Embryonic facial prominence (tissue), 1 donor: Measurements from ENCODE around the gene PIEZO2.

Experiments
- DNase-seq: peaks from one replicate; pipeline ENCODE4 v3.0.0-alpha.2; 2016; ENCODE audit errors: extremely low spot score

Gene PIEZO2

DNA sequence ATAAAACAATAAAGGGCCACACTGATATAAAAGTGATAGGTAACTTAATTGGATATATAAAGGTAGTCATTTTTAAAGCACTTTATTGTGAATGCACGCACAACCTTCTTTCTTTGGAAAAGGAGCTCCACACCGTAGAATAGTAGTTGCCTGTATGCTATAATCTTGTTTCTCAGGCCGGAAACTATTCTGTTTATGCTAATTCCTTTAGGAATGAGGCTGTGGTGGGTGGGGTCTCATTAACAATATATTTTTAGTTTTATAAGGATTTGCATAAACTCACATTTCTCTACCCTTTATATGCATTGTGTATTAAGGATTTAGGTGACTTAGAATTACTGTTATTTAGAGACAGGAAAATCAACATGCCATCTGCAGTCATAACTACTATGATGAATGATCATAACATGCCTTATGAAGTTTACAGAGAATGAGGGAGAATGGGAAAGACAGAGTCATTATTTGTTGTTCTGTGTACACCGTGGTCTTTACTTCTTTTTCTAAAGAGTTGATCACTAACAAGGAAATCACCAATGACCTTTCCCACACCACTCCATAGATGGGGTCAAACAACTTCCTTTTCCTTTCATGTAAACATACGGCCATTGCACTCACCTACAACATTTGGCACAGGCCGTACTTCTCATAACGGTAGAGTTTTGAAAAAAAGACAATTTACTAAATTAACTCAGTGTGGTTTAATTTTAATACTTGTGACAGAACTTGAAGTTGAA lies 84.5 kb downstream of the PIEZO2 start:
- no peak for DNase-seq

DNA sequence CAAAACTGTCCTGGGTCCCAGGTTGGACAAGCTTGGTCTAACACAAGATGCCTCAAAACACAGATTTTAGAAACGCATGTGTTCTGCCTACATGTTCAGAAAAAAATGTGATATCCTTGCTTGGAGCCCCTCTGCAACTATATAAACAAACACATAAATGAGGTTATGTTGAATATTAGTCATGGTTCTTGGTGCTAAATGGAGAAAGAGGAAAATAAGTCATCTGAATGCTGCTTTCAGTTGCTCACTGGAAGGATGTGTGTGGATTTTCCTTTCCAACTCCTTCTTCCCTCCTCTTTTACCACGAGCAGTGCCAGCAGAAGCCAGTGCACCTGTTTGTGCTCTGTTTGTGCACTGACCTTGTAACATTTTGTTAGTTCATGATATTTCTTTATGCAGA lies 85.3 kb downstream of the PIEZO2 start:
- no peak for DNase-seq

DNA sequence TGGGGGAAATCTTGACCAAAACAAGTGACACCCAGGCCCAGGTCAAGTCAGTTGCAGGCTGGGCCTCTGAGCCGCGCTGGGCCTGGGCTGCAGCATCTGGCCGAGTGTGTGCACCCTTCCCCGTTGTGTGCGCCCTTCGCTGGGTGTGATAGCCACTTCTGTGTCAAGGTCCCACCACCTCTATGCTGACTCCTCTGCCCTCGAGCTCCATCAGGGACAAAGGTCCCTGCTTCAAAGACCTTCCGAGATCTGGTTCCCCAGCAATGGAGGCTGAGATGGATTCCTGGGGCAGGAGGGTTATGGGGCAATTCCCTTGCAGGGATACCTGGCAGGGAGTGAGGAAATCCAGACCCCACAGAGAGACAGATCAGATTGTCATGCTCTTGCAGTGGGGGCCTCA lies 93.6 kb downstream of the PIEZO2 start:
- no peak for DNase-seq

DNA sequence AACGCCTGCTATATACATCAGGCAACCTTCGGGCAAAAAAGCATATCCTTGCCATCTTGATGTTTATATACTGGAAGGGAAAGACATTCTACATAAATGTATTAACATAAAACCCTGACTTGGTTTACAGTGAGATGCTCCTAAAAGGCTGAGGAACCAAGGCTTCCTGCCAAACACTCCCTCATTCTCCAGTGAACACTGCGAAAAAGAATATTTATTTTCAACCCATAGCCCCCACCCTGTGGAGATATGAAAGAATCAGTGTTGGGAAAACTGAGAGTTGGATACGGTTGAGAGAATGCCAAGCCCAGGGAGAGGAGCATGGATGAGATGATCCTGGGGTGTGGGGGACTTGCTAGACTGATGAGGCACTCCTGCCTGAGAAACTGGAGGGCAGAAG lies 94.9 kb downstream of the PIEZO2 start:
- DNase-seq = no peak

DNA sequence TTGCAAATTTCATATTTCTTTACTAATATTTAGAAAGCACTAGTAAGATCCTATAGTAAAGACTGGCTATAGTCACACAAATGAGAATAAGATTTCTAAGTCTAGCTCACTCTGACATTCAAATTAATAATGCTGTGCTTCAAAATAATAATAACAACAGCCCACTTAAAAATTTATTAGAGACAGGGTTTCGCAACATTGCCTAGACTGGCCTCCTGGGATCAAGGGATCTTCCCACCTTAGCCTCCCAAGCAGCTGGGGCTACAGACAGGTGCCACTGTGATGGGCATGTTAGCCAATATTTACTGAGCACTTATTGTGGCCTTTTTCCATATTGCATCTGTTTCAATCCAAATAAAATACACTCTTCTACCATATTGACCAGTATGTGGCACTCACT lies 96.1 kb downstream of the PIEZO2 start:
- no peak for DNase-seq

DNA sequence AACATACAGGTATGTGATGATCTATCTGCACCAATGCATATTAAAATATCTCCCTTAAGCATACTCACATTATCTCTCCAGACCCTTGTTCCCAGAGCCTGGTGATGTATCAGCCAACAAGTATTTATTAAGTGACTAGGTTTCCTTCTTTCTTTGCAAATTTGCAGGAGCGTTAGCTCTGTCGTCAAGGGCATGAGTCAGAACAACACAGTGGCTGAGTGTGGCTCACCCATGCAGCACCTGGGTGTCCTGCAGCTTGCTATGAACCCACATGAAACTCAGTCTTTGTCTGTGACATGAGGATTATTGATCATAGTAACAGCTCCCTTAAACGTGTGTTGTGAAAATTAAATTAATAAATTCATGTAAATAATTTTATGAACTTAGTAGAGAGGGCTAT lies 96.6 kb downstream of the PIEZO2 start:
- DNase-seq = no peak

DNA sequence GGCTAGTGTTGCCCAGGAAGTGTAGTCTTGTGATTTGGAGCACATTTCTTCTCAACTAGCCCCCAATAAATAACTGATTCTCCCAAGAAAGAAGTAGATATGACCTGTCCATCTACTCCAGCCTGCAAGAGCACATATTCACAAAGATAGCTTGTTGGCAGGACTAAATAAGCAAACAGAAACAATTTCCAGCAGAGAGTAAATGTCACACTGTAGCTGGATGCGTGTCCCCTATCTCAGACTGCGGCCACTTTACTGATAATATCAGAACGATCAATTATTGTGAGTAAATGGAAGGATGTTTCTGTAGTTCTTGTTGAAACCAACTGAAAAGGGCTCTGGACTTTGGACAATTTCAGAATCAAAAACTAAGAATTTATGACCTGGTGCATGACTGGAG lies 97.9 kb downstream of the PIEZO2 start:
- DNase-seq = no peak

DNA sequence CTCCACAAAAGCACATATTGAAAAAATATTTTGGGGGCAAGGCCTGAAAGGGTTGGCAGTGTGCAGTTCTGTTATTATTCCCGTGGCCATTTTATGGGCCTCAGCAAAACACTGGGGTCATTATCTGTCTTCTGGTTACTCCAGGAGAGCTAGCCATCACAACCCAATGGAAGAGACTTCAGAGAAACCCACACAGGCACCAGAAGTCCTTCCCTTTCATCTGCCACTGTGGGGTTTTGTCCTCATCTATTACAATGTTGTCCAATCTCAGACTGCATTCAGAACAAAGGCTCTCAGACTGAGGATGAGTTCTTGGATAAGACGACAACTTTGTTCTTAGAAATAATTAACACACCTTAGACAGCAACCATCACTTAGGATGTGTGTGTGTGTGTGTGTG lies 98.4 kb downstream of the PIEZO2 start:
- DNase-seq = no peak

DNA sequence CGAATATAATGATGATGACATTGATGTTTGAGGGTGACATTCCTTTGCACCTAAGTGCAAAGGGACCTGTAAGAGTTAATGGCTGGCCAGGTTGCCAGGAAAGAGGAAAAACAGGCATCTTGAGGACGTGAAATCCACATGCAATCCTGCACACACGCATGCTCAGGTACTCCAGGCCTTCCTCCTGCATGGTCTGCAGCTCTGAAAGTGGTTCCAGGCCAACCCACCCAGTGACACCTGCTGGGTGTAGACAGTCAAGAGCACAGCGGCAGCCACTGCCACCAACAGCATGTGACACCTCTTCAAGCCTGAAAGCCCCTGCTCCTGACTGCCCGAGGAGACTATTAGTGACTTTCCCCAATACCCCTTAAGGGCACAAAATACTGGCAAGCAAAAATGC lies 101.6 kb downstream of the PIEZO2 start:
- no peak for DNase-seq

DNA sequence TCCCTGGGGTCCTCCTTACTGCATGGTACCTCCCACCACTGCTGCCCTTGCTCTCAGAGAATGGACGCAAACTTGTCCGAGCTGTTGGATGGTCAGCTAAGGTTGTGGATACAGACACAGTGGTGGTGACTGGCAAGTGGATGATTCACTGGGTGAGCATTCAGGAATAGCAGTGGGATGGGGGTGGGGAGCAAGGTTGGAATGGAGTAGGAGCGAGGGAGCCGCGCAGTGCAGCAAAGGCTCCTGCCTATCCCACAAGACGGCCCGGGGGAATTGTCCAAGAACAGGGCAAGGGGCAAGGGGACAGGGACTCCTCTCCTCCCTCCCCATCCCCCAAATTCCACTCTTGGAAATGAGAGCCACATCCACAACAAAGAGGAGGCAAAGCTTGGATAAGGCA lies 102.2 kb downstream of the PIEZO2 start:
- no peak for DNase-seq

DNA sequence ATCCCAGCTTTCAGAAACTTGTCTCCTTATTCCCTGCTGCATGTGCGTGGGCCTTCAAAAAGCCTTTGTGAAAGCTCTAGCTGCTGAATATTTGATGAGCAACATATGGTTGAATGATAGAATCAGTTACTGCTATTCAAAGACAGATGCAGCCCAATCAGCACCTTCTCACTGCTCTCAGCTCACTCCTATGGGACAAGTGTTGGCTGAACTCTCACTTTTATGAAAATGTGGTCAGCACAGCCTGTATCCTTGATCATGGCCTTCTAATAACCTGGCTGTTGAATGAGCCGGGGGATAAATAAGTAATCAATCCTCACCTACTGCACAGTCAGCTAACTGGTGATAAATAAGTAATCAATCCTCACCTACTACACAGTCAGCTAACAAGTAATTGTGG lies 103.2 kb downstream of the PIEZO2 start:
- DNase-seq = no peak

DNA sequence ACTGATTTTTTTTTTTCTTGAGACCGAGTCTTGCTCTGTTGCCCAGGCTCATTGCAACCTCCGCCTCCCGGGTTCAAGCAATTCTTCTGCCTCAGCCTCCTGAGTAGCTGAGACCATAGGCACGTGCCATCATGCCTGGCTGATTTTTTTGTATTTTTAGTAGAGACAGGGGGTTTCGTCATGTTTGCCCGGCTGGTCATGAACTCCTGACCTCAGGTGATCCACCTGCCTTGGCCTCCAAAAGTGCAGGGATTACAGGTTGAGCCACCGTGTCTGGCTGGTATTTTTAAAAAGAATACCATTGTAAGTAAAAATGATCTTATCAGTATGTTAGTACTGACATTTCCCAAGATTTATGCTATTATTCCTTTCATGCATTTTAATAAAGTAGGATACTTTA lies 105.7 kb downstream of the PIEZO2 start:
- DNase-seq = no peak

DNA sequence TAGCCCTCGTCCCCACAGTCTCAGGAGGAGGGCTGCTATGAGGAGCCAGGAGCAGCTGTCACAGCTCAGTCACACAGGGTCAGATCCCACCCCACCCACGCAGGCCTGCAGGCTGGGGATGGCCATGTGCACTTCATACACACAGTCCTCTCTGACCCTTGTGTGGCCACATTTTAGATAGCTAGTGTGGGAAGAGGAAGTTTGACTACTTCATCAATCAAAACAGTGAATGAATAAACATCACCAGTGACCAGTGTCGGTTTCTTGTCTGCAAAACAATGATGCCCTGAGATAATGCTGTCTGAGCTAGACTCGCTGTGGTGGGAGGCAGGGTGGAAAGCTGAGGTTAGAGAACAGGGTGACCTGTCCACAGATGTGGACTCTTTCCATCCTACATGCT lies 107.1 kb downstream of the PIEZO2 start:
- no peak for DNase-seq

DNA sequence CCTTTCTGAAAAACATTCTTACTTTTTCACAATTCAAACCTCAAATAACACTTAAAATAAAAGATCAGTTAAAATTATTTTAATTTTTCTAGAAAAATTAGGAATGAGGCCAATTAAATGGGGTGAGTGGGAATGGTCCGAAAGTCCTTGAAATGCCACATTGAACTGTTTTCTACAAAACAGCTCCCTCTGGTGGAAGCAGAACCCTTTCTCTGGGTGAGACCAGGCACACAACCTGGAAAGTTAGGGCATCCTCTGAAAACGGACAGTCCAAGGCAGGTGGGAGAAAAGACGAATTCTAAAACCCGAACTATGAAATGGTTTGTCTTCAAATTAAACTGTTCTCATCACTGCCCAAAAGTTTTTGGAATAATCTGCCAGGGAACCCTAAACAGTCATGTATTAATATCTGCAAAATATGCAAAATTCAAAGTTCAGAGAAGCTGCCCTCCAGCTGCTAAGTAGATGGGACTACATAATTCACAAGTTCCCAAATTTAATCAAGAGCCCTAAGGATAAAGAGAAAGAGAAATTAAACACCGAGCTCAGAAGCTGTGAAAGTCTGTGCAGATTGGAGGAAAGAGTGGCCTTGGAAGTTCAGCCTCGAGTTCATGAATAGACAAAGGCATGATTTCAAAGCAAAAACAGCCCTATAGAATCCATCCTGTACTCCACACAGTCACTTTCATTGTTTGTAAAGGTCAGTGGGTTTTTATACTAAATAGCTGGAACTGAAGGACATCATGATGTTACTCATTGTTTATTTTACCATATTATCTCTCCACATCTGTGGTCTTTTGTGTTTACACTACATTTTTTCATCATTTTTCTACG lies 108.3 kb downstream of the PIEZO2 start:
- DNase-seq = no peak

DNA sequence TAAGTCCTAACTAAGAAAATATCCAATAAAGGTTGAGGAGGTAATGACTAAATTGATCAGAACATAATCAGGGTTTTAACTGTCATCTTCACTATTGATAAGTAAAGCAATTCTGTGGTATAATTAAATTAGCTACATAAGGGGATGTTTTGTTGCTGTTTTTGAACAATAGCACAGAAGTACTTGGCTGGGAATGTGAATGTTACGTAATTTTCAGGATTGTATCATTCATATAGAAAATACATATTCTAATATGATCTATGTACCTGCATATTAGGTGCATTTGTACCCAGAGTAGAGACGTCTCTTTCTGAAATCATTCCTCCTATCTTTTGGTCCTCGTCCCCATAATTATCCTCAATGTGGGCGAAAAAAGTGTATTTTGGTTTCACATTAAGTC lies 109.0 kb downstream of the PIEZO2 start:
- no peak for DNase-seq

DNA sequence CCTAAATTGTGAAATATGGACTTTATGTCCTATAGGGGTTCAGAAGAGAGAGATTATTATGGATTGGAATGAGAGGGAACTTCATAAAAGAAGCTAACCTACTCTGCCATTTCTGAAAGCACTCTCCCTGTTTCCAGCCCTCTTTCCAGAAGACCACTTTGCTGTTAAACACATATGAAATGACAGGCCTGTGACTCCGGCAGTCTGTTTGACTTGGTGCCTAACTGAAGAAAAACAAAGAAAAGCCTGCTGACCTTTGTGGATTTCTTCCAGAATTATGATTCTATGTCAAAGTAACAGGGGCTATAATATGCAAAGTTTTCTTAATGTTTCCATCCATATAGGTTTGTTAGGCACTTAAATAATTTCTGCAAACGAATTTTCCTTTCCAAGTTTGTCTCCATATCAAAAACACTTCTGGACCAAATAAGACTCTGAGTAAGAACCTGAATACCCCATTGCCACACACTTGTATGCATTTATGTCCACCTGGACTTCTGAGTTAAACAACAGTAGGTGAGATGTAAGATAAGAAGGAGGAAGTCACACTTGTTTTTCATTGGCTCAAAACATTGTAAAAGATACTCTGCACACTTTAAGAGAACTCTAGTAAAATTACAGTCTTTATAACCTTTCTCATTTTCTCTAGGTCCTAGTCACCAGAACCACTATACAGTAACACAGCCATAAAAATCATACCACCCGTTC lies 111.7 kb downstream of the PIEZO2 start:
- DNase-seq = no peak

DNA sequence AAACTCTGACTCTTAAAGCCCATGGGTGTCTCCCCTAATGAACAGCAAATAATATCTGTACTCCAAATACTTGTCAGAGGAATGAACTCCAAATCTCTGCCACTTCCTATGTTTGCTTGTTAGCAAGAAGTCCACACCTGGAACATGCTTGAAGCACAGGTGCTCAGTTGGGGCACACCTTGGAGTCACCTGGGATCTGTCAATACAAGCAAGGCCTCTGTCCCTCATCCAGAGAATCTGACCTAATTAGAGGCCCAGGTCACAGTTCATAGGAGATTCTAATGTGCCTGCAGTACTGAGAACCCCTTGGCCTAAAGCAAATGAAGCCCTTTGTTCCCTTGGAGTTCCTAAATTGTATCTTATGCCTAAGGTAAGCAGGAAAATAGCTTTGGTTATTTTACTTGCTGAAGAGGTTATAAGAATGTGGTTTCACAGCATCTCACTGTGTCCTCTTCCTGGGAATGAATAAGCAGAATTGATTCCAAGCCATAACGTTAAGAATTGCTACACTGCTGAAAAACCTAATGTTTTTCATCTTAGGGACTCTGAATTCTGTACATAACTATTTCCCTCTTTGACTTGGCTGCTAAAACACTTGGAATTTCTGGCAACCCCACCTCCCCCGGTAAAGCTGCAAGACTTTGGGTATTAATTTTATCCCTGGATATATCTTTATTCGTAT lies 113.4 kb downstream of the PIEZO2 start:
- DNase-seq = no peak

DNA sequence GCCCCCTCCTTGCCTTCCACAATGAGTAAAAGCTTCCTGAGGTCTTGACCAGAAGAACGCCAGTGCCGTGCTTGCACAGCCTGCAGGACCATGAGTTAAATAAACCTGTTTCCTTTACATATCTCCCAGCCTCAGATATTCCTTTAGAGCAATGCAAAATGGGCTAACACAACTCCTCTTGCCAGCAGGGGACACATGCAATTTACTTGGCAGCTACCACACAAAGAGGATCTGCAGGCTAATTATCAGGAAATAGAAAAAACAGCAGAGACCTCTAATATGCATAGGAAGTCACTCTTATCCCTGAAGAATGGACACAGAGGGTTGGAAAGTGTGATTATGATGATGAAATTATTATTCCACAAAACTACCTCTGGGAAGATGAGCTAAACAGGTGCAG lies 114.0 kb downstream of the PIEZO2 start:
- DNase-seq = no peak

DNA sequence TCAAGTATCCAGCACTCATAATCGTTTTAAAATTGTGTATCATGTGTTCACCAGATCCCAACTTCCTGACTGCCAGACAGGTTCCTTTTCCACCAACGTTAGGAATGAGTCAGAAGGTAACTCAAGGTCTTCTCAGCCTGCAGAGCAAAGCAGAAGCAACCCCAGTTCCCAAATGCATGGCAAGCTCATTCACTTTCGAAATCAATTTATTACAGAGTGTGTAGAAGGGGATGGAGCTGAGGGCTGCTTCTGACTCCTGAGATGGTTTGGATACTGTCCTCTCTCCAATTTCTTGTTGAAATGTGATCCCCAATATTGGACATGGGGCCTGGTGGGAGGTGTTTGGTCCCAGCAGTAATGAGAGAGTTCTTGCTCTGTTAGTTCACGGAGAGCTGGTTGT lies 114.5 kb downstream of the PIEZO2 start:
- no peak for DNase-seq

DNA sequence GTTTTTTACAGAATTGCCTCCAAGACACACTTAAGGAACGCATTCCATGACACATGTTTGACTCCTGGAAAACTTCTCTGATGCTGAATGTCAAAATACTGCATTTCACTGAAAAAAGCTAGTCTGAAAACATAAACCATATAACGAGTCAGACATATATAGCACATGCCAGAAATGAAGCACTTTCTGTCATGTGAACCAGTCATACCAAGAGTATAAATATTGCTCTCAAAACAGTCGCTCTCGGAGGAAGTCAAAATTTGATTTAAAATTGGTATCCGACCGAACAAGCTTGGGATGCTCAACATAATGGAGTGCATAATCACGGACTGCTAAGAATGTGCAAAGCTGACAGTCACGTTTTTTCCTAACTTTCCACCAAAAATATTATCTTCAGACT lies 115.9 kb downstream of the PIEZO2 start:
- DNase-seq = no peak

DNA sequence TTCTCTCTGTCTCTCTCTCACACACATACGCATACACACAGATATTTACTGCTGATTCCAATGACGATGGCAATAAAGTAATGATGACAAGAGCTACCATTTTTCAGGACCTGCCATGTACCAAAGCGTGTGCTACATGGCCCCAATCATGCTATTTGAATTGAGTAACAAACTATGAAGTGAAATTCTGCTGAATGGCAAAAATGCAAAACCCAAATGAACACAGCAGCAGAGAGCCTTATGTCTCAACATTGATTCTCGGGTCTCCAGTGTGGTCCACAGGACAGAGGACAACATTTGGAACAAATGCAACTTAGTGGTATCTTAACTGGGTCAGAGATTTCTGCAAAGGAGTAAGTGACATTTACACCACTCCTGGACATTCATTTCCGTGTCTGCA lies 117.4 kb downstream of the PIEZO2 start:
- no peak for DNase-seq

DNA sequence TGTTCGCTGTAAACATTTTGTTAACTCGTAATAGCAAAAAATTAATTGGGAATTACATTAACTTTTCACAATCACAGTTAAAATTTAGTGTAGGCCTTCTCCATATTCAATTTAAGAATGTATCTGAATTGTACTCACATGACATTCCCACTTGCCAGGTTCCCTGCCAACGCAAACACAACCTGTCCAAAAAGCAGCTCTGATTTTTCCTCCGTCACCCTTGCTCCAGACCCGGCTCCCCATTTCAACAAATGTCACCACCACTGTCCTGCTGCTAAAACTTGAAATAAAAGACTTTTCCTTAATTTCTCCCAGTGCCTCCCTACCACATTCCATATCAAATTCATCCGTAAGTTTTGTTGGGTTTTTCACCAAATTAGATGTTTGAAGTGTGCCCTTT lies 120.3 kb downstream of the PIEZO2 start:
- DNase-seq = no peak
